Natural killer cell (primary cell): ENCODE measurements around the gene DNAH14. TPM values are rescaled to one million over a fixed set of nuclear protein-coding genes. Genes with fewer than 3 reads are reported as not detected.
"Not testable (repeated sequence)": the region's sequence is repeated elsewhere in the genome, so short reads cannot be mapped to it uniquely, and the experiment has no call there.

Experiments used
- ATAC-seq, 3 donors: fragments of 150-1000 bp in 2 of 3; fragments of 200-7000 bp in 1 of 3; cut with Tn5 transposase; 1 replicate in 1 of 3; 2 replicates in 2 of 3; pipeline ENCODE4 v1.10.0; 2021; ENCODE audit warnings: mild to moderate bottlenecking in 2 of 3, moderate library complexity in 2 of 3
- DNase-seq, 2 donors: peaks; one replicate each; pipeline versions ENCODE4 v3.0.0 to v3.0.0-alpha.2; 2013 to 2021; ENCODE audit warnings: mixed read lengths in 1 of 2
- H3K27ac ChIP-seq: one replicate; pipeline ENCODE4 v1.5.1; 2013; ENCODE audit warnings: mild to moderate bottlenecking, low read length
- H3K27me3 ChIP-seq: one replicate; pipeline ENCODE4 v1.6.1; 2013; ENCODE audit warnings: low read length; ENCODE audit not compliant: control insufficient read depth, insufficient read depth
- H3K36me3 ChIP-seq: one replicate; pipeline ENCODE4 v1.6.1; 2013; ENCODE audit warnings: low read length; ENCODE audit not compliant: control insufficient read depth, insufficient read depth
- H3K4me1 ChIP-seq: one replicate; pipeline ENCODE4 v1.6.1; 2013; ENCODE audit warnings: low read length; ENCODE audit not compliant: control insufficient read depth, insufficient read depth
- H3K4me3 ChIP-seq: one replicate; pipeline ENCODE4 v1.5.1; 2013; ENCODE audit warnings: low read length
- H3K9me3 ChIP-seq: one replicate; pipeline ENCODE4 v1.6.1; 2013; ENCODE audit warnings: low read length; ENCODE audit not compliant: control insufficient read depth, insufficient read depth
- H3K27ac Mint-ChIP-seq, 2 donors: one replicate each; pipeline ENCODE4 v1.8.0; 2022; ENCODE audit warnings: mild to moderate bottlenecking in 2 of 2, mixed read lengths in 2 of 2, moderate library complexity in 1 of 2
- H3K27me3 Mint-ChIP-seq, 2 donors: one replicate each; pipeline ENCODE4 v1.8.0; 2022; ENCODE audit warnings: low read depth in 2 of 2, mixed read lengths in 2 of 2
- H3K36me3 Mint-ChIP-seq: one replicate; pipeline ENCODE4 v1.8.0; 2022; ENCODE audit warnings: mixed read lengths
- H3K4me1 Mint-ChIP-seq, 2 donors: one replicate each; pipeline ENCODE4 v1.8.0; 2022; ENCODE audit warnings: mixed read lengths in 2 of 2
- H3K4me3 Mint-ChIP-seq: one replicate; pipeline ENCODE4 v1.8.0; 2022; ENCODE audit warnings: mild to moderate bottlenecking, moderate library complexity, mixed read lengths
- H3K9me3 Mint-ChIP-seq, 2 donors: one replicate each; pipeline ENCODE4 v1.8.0; 2022; ENCODE audit warnings: mixed read lengths in 2 of 2
- CTCF ChIP-seq: fragments of 200-600 bp; IDR thresholded peaks from one replicate; pipeline ENCODE4 v1.8.0; 2022; ENCODE audit warnings: antibody characterized with exemption
- WGBS: methylation state at CpG from one replicate; pipeline ENCODE4 v1.1.7; 2013; ENCODE audit warnings: missing lambda C conversion rate; ENCODE audit not compliant: insufficient coverage; 5-methylcytosine and 5-hydroxymethylcytosine counted together
- intact Hi-C: fragments of 100-400 bp; cut with micrococcal nuclease; formaldehyde crosslinking; loops from one replicate; pipeline ENCODE4 v1.14.2; 2022
- total RNA-seq, 4 donors: library from RNA; stranded (reverse); fragments of 120-200 nt in 1 of 4; gene quantifications; one replicate each; pipeline versions ENCODE4 v1.2.3 to v1.2.4, GENCODE V29; 2013 to 2022

The DNAH14 gene
- total RNA-seq, 3 donors from 2014 or later (not counting 1 experiment from before 2014, with no cell fraction given): 0.35 to 1.3 TPM; not detected in 1

- H3K4me3 ChIP-seq: no peak overlapping the region
- H3K9me3 Mint-ChIP-seq: peaks cover 2% of the 10 kb centered on the region in 2 donors
- intact Hi-C loops: no loop called here
- no peaks in the 10 kb centered on the region for H3K27me3 ChIP-seq
- no peaks in the 10 kb centered on the region for H3K9me3 ChIP-seq
- DNase-seq (no peak), ATAC-seq (no peak)
- H3K36me3 Mint-ChIP-seq: no peaks in the 10 kb centered on the region
- H3K4me1 Mint-ChIP-seq: no peaks in the 10 kb centered on the region
- no peaks in the 10 kb centered on the region for H3K4me1 ChIP-seq
- H3K27me3 Mint-ChIP-seq: peaks cover 0 to 8% of the 10 kb centered on the region in 2 donors
- TF ChIP-seq CTCF: no peak
- WGBS: 88% methylated on average over 3 of the region's 4 CpGs
- no peaks in the 10 kb centered on the region for H3K36me3 ChIP-seq
- no peak overlapping the region for H3K4me3 Mint-ChIP-seq
- H3K27ac ChIP-seq: no peak overlapping the region
- no peak overlapping the region for H3K27ac Mint-ChIP-seq
These were observed 47.2 kb upstream of the DNAH14 start for GRCh38 chr1:224882264-224882663.

- ATAC-seq (no peak), DNase-seq (no peak)
- no peak for TF ChIP-seq CTCF
- Mint-ChIP-seq H3K36me3 (no peaks in the 10 kb centered on the region), H3K4me1 (no peaks in the 10 kb centered on the region), H3K27ac (no peak overlapping the region), H3K9me3 (peaks cover 2% of the 10 kb centered on the region in 2 donors), H3K27me3 (peaks cover 0 to 8% of the 10 kb centered on the region in 2 donors), H3K4me3 (no peak overlapping the region)
- Histone ChIP-seq H3K27me3 (no peaks in the 10 kb centered on the region), H3K4me1 (no peaks in the 10 kb centered on the region), H3K9me3 (no peaks in the 10 kb centered on the region), H3K36me3 (no peaks in the 10 kb centered on the region), H3K27ac (no peak overlapping the region), H3K4me3 (no peak overlapping the region)
- WGBS: 80% methylated on average over 2 of the region's 2 CpGs
- intact Hi-C loops: no loop called here
These were observed 46.4 kb upstream of the DNAH14 start for GRCh38 chr1:224883091-224883490.

- no peak overlapping the region for H3K4me3 Mint-ChIP-seq
- ATAC-seq (no peak), DNase-seq (no peak)
- 75% methylated on average over 1 of the region's 1 CpG for WGBS
- peaks cover 0 to 8% of the 10 kb centered on the region in 2 donors for H3K27me3 Mint-ChIP-seq
- Histone ChIP-seq H3K27ac (no peak overlapping the region), H3K9me3 (no peaks in the 10 kb centered on the region), H3K4me1 (no peaks in the 10 kb centered on the region), H3K36me3 (no peaks in the 10 kb centered on the region), H3K27me3 (no peaks in the 10 kb centered on the region), H3K4me3 (no peak overlapping the region)
- H3K36me3 Mint-ChIP-seq: no peaks in the 10 kb centered on the region
- H3K9me3 Mint-ChIP-seq: peaks cover 2% of the 10 kb centered on the region in 2 donors
- no peak for TF ChIP-seq CTCF
- H3K27ac Mint-ChIP-seq: no peak overlapping the region
- H3K4me1 Mint-ChIP-seq: no peaks in the 10 kb centered on the region
- intact Hi-C loops: no loop called here
These were observed 45.1 kb upstream of the DNAH14 start for GRCh38 chr1:224884361-224884801.

GRCh38 chr1:224885376-224885775 is 44.1 kb upstream of the DNAH14 start:
- H3K4me3 ChIP-seq, DNase-seq, H3K4me1 ChIP-seq, H3K27me3 Mint-ChIP-seq, ATAC-seq, H3K36me3 Mint-ChIP-seq, H3K4me3 Mint-ChIP-seq, H3K36me3 ChIP-seq, H3K27ac ChIP-seq, intact Hi-C loops, H3K27me3 ChIP-seq, H3K9me3 Mint-ChIP-seq, H3K9me3 ChIP-seq, H3K4me1 Mint-ChIP-seq, H3K27ac Mint-ChIP-seq: not testable (repeated sequence)
- WGBS: 80% methylated on average over 2 of the region's 2 CpGs
